ENCODE data around the gene NOX1. TPM values are rescaled to one million over a fixed set of nuclear protein-coding genes. Genes with fewer than 3 reads are reported as not detected.

Gene NOX1
- total and polyA plus RNA-seq, 2 of the 13 experiments (the other 11 are each of a cell fraction or from before 2014, with no cell fraction given): 0.07 TPM; not detected in 1

DNA sequence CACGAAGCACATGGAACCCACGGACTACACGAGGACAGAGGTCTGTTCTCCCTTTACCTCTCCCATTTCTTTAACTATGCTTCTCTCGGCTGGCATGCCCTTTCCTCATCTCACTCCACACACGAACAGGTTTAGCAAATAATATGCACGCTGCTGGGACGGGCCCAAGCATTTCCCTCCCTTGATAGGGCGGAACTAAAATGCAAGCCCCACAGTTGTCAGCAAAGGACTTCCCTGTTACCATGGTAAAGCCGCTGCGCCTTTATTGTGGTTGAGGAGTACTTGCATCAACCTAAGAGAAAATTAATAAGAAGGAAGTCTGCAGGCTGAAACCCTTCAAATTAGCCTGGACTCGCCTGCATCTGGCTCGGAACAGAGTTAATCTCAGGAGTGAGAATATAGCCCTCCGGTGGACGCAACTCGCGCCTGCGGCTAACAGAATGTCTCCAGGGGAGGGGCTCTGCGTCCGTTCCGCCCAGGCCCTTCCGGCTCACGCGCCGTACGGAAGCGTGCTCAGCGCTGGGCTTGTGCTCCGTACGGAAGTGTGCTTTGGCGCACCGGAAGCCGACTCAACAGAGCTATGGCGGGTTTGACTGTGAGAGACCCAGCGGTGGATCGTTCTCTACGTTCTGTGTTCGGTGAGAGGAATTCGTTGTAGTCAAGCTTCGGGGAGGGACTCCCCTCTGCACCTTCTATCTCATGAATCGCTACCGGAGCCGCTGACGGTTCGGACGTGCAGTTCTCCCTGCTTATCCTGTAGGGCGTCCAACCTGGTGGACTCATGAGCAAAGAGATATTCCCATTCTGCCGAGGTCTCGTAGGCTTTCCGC, 54.1 kb downstream of the NOX1 start, which contains the start of gene CSTF2 (continued):
- TF ChIP-seq SALL1 (CRISPR knock-in tag; IDR thresholded peaks at IDR 0.05) (peak; percentile 11; the same call in 1 of the 2 replicates), ZMAT3 (CRISPR knock-in tag; conservative IDR thresholded peaks at IDR 0.05) (no peak), KMT2B (CRISPR knock-in tag; IDR thresholded peaks at IDR 0.05) (peak; percentile 65), FOXA3 (CRISPR knock-in tag; IDR thresholded peaks at IDR 0.05) (peak; percentile 12; the same call in 1 of the 2 replicates), TEAD3 (CRISPR knock-in tag; optimal IDR thresholded peaks at IDR 0.05; ENCODE audit: borderline replicate concordance) (no peak), ZNF343 (CRISPR knock-in tag; IDR thresholded peaks at IDR 0.05) (no peak), ZFP41 (CRISPR knock-in tag; IDR thresholded peaks at IDR 0.05; ENCODE audit: borderline replicate concordance) (no peak), ZC3H4 (CRISPR knock-in tag; IDR thresholded peaks at IDR 0.05; ENCODE audit: borderline replicate concordance) (no peak), ZNF605 (CRISPR knock-in tag; IDR thresholded peaks at IDR 0.05) (no peak), ZNF317 (CRISPR knock-in tag; IDR thresholded peaks at IDR 0.05) (no peak), HNF4A (CRISPR knock-in tag; IDR thresholded peaks at IDR 0.05) (0 out of 2 replicates have a peak, but pooled peaks have one; percentile 13), ZFP82 (CRISPR knock-in tag; IDR thresholded peaks at IDR 0.05; ENCODE audit: borderline replicate concordance) (no peak), HCFC1 (IDR thresholded peaks at IDR 0.05; ENCODE audit: low read depth, low read length) (peak; percentile 36; the same call in 1 of the 2 replicates), NFIB (CRISPR knock-in tag; IDR thresholded peaks at IDR 0.05; ENCODE audit: borderline replicate concordance) (no peak), ZNF713 (CRISPR knock-in tag; IDR thresholded peaks at IDR 0.05) (no peak), IKZF1 (IDR thresholded peaks at IDR 0.05) (no peak), MAZ (IDR thresholded peaks at IDR 0.05; ENCODE audit: borderline replicate concordance, low read depth, low read length) (no peak), MAZ (CRISPR knock-in tag; IDR thresholded peaks at IDR 0.05; ENCODE audit: low read depth) (no peak), ZNF614 (CRISPR knock-in tag; IDR thresholded peaks at IDR 0.05; ENCODE audit: borderline replicate concordance) (no peak), MYNN (CRISPR knock-in tag; IDR thresholded peaks at IDR 0.05; ENCODE audit: low read depth) (no peak)
- TF ChIP-seq, protein P1, sequence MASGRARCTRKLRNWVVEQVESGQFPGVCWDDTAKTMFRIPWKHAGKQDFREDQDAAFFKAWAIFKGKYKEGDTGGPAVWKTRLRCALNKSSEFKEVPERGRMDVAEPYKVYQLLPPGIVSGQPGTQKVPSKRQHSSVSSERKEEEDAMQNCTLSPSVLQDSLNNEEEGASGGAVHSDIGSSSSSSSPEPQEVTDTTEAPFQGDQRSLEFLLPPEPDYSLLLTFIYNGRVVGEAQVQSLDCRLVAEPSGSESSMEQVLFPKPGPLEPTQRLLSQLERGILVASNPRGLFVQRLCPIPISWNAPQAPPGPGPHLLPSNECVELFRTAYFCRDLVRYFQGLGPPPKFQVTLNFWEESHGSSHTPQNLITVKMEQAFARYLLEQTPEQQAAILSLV (CRISPR knock-in tag; IDR thresholded peaks at IDR 0.05; ENCODE audit: borderline replicate concordance): no peak
- TF ChIP-seq, protein P2, sequence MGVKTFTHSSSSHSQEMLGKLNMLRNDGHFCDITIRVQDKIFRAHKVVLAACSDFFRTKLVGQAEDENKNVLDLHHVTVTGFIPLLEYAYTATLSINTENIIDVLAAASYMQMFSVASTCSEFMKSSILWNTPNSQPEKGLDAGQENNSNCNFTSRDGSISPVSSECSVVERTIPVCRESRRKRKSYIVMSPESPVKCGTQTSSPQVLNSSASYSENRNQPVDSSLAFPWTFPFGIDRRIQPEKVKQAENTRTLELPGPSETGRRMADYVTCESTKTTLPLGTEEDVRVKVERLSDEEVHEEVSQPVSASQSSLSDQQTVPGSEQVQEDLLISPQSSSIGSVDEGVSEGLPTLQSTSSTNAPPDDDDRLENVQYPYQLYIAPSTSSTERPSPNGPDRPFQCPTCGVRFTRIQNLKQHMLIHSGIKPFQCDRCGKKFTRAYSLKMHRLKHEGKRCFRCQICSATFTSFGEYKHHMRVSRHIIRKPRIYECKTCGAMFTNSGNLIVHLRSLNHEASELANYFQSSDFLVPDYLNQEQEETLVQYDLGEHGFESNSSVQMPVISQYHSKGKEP (CRISPR knock-in tag; IDR thresholded peaks at IDR 0.05): no peak
- TF ChIP-seq, protein P3, sequence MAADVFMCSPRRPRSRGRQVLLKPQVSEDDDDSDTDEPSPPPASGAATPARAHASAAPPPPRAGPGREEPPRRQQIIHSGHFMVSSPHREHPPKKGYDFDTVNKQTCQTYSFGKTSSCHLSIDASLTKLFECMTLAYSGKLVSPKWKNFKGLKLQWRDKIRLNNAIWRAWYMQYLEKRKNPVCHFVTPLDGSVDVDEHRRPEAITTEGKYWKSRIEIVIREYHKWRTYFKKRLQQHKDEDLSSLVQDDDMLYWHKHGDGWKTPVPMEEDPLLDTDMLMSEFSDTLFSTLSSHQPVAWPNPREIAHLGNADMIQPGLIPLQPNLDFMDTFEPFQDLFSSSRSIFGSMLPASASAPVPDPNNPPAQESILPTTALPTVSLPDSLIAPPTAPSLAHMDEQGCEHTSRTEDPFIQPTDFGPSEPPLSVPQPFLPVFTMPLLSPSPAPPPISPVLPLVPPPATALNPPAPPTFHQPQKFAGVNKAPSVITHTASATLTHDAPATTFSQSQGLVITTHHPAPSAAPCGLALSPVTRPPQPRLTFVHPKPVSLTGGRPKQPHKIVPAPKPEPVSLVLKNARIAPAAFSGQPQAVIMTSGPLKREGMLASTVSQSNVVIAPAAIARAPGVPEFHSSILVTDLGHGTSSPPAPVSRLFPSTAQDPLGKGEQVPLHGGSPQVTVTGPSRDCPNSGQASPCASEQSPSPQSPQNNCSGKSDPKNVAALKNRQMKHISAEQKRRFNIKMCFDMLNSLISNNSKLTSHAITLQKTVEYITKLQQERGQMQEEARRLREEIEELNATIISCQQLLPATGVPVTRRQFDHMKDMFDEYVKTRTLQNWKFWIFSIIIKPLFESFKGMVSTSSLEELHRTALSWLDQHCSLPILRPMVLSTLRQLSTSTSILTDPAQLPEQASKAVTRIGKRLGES (CRISPR knock-in tag; IDR thresholded peaks at IDR 0.05; ENCODE audit: borderline replicate concordance): no peak
- TF ChIP-seq, protein P4, sequence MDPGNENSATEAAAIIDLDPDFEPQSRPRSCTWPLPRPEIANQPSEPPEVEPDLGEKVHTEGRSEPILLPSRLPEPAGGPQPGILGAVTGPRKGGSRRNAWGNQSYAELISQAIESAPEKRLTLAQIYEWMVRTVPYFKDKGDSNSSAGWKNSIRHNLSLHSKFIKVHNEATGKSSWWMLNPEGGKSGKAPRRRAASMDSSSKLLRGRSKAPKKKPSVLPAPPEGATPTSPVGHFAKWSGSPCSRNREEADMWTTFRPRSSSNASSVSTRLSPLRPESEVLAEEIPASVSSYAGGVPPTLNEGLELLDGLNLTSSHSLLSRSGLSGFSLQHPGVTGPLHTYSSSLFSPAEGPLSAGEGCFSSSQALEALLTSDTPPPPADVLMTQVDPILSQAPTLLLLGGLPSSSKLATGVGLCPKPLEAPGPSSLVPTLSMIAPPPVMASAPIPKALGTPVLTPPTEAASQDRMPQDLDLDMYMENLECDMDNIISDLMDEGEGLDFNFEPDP (CRISPR knock-in tag; conservative IDR thresholded peaks at IDR 0.05): no peak
